ENCODE data around the gene MAX. TPM values are rescaled to one million over a fixed set of nuclear protein-coding genes. Genes with fewer than 3 reads are reported as not detected.
"Not testable (repeated sequence)": the region's sequence is repeated elsewhere in the genome, so short reads cannot be mapped to it uniquely, and the experiment has no call there.

The MAX gene
- total RNA-seq, 1 donor from 2014 or later, result 97.0 TPM

GRCh38 chr14:65096323-65097089, 5.8 kb downstream of the MAX start:
- peaks cover 37% of the 10 kb centered on the region for H3K4me1 Mint-ChIP-seq (ENCODE audit: unreplicated experiment)
- no peaks in the 10 kb centered on the region for H3K9me3 Mint-ChIP-seq

GRCh38 chr14:65095633-65096205, 6.6 kb downstream of the MAX start:
- peaks cover 32% of the 10 kb centered on the region for H3K36me3 Mint-ChIP-seq
- no peaks in the 10 kb centered on the region for H3K9me3 Mint-ChIP-seq
- peaks cover 31% of the 10 kb centered on the region for H3K4me1 Mint-ChIP-seq (ENCODE audit: unreplicated experiment)
- peak overlapping the region; percentile 53 for H3K27ac Mint-ChIP-seq
- H3K27me3 Mint-ChIP-seq, result no peaks in the 10 kb centered on the region
- no peak overlapping the region for H3K4me3 Mint-ChIP-seq
- no peak for TF ChIP-seq CTCF (conservative IDR thresholded peaks at IDR 0.05)
- DNase-seq (ENCODE audit: extremely low spot score, unreplicated experiment), result no peak

More at GRCh38 chr14:65096323-65097089, 5.8 kb downstream of the MAX start:
- no peak for DNase-seq (ENCODE audit: extremely low spot score, unreplicated experiment)
- no peak overlapping the region for H3K4me3 Mint-ChIP-seq
- no peaks in the 10 kb centered on the region for H3K27me3 Mint-ChIP-seq
- H3K36me3 Mint-ChIP-seq, result peaks cover 29% of the 10 kb centered on the region
- H3K27ac Mint-ChIP-seq, result peak overlapping the region; percentile 53
- TF ChIP-seq CTCF (conservative IDR thresholded peaks at IDR 0.05), result no peak

- no peak for DNase-seq (ENCODE audit: extremely low spot score, unreplicated experiment)
- no peak overlapping the region for H3K27ac Mint-ChIP-seq
- peaks cover 47% of the 10 kb centered on the region for H3K36me3 Mint-ChIP-seq
- H3K4me1 Mint-ChIP-seq (ENCODE audit: unreplicated experiment), result peaks cover 23% of the 10 kb centered on the region
- TF ChIP-seq CTCF (conservative IDR thresholded peaks at IDR 0.05), result no peak
- peaks cover 5% of the 10 kb centered on the region for H3K9me3 Mint-ChIP-seq
- H3K27me3 Mint-ChIP-seq, result no peaks in the 10 kb centered on the region
- H3K4me3 Mint-ChIP-seq, result no peak overlapping the region
Measured at GRCh38 chr14:65092349-65092748, 10.0 kb downstream of the MAX start.

- not testable (repeated sequence) for H3K4me3 Mint-ChIP-seq; H3K27ac Mint-ChIP-seq; H3K4me1 Mint-ChIP-seq (ENCODE audit: unreplicated experiment); DNase-seq (ENCODE audit: extremely low spot score, unreplicated experiment); H3K27me3 Mint-ChIP-seq
- Mint-ChIP-seq H3K36me3 (peaks cover 56% of the 10 kb centered on the region), H3K9me3 (peaks cover 12% of the 10 kb centered on the region)
Measured at GRCh38 chr14:65087835-65088234, 14.5 kb downstream of the MAX start.

GRCh38 chr14:65086686-65087085, 15.6 kb downstream of the MAX start:
- DNase-seq (ENCODE audit: extremely low spot score, unreplicated experiment); H3K4me1 Mint-ChIP-seq (ENCODE audit: unreplicated experiment); H3K27me3 Mint-ChIP-seq; H3K4me3 Mint-ChIP-seq; H3K27ac Mint-ChIP-seq: not testable (repeated sequence)
- Mint-ChIP-seq H3K36me3 (peaks cover 65% of the 10 kb centered on the region), H3K9me3 (peaks cover 12% of the 10 kb centered on the region)

GRCh38 chr14:65084554-65085505, 17.5 kb downstream of the MAX start:
- no peak overlapping the region for H3K4me3 Mint-ChIP-seq
- DNase-seq (ENCODE audit: extremely low spot score, unreplicated experiment), result no peak

More at GRCh38 chr14:65084554-65085505, 17.5 kb downstream of the MAX start:
- peaks cover 68% of the 10 kb centered on the region for H3K36me3 Mint-ChIP-seq
- H3K27ac Mint-ChIP-seq, result no peak overlapping the region
- peaks cover 12% of the 10 kb centered on the region for H3K9me3 Mint-ChIP-seq
- H3K27me3 Mint-ChIP-seq, result no peaks in the 10 kb centered on the region
- no peak for TF ChIP-seq CTCF (conservative IDR thresholded peaks at IDR 0.05)
- H3K4me1 Mint-ChIP-seq (ENCODE audit: unreplicated experiment), result peaks cover 3% of the 10 kb centered on the region
